Tibial nerve (tissue), 4 donors: ENCODE results near the gene EPHA3.

Experiments used
- CTCF ChIP-seq, 5 experiments: fragments of 200-600 bp in 3 of 5; fragments of 450-650 bp in 2 of 5; sonication (generic) in 3 of 5; IDR thresholded peaks; one replicate each; pipeline ENCODE4 v1.5.1; 2016 to 2019; ENCODE audit warnings: antibody characterized with exemption in 5 of 5, mild to moderate bottlenecking in 3 of 5, moderate library complexity in 2 of 5
- EP300 ChIP-seq, 2 donors: sonication (generic); formaldehyde crosslinking; IDR thresholded peaks; one replicate each; pipeline ENCODE4 v1.6.1; 2017; ENCODE audit warnings: antibody characterized with exemption in 2 of 2, mild to moderate bottlenecking in 1 of 2

GRCh38 chr3:89414270-89414669 is 306.8 kb downstream of the EPHA3 start:
- TF ChIP-seq CTCF (IDR thresholded peaks at IDR 0.05) (no peak), EP300 (IDR thresholded peaks at IDR 0.05) (no peak)
